A549 (cell line): ENCODE measurements around the gene PRR3. TPM values are rescaled to one million over a fixed set of nuclear protein-coding genes. Genes with fewer than 3 reads are reported as not detected.
"Not testable (repeated sequence)": the region's sequence is repeated elsewhere in the genome, so short reads cannot be mapped to it uniquely, and the experiment has no call there.

Experiments
- ATAC-seq, 2 experiments: fragments of 200-7000 bp in 1 of 2; fragments of >200 bp in 1 of 2; cut with Nextera tagmentation in 1 of 2; cut with Tn5 transposase in 1 of 2; 3 replicates each; pipeline versions ENCODE4 v1.8.0 to v1.9.1; 2018 to 2020; ENCODE audit warnings: mild to moderate bottlenecking in 1 of 2, moderate library complexity in 1 of 2
- CTCF ChIA-PET: fragments of 300-600 bp; sonication (Branson Sonifier 250); formaldehyde crosslinking; extraction: SDS; loops from one replicate; lab custom pipeline; 2021; ENCODE audit warnings: antibody characterized with exemption, inconsistent platforms; lab: Yijun Ruan, JAX
- POLR2A ChIA-PET: fragments of 350-600 bp; formaldehyde crosslinking; extraction: SDS; loops from one replicate; lab custom pipeline; 2021; ENCODE audit warnings: antibody characterized with exemption, inconsistent platforms; lab: Yijun Ruan, JAX
- DNase-seq, 2 experiments: peaks; one replicate each; pipeline versions ENCODE4 v3.0.0 to v3.0.0-alpha.2; 2011 to 2016; ENCODE audit warnings: low read depth in 1 of 2, low spot score in 1 of 2
- FAIRE-seq: peaks from 2 replicates; lab custom pipeline; 2011; peaks lifted over from hg19 to GRCh38; lab: Jason Lieb, UNC
- H3K27ac ChIP-seq, 2 experiments: fragments of >200 bp; sonication (Bioruptor Twin); formaldehyde crosslinking; 3 replicates each; pipeline ENCODE4 v1.5.1; 2016 to 2017
- H3K4me1 ChIP-seq: fragments of >200 bp; sonication (Bioruptor Twin); formaldehyde crosslinking; 3 replicates; pipeline ENCODE4 v1.6.1; 2016
- H3K4me2 ChIP-seq: fragments of >200 bp; sonication (Bioruptor Twin); formaldehyde crosslinking; 3 replicates; pipeline ENCODE4 v1.6.1; 2016
- H3K4me3 ChIP-seq: fragments of >200 bp; sonication (Bioruptor Twin); formaldehyde crosslinking; 3 replicates; pipeline ENCODE4 v1.5.1; 2016
- H3K9me3 ChIP-seq: fragments of >200 bp; sonication (Bioruptor Twin); formaldehyde crosslinking; 3 replicates; pipeline ENCODE4 v1.6.1; 2016
- CBX8 ChIP-seq: fragments of 200-600 bp; sonication (generic); IDR thresholded peaks from 2 replicates; pipeline ENCODE4 v1.6.1; 2016
- CHD4 ChIP-seq: fragments of 200-600 bp; sonication (generic); IDR thresholded peaks from 2 replicates; pipeline ENCODE4 v1.6.1; 2016; ENCODE audit warnings: antibody characterized with exemption, mild to moderate bottlenecking, borderline replicate concordance
- CTCF ChIP-seq: fragments of >200 bp; sonication (Bioruptor Twin); formaldehyde crosslinking; IDR thresholded peaks from 3 replicates; pipeline ENCODE4 v1.5.1; 2016
- E2F6 ChIP-seq: IDR thresholded peaks from 2 replicates; pipeline ENCODE4 v1.6.1; 2012; ENCODE audit warnings: low read depth, borderline replicate concordance
- EHMT2 ChIP-seq: fragments of 200-600 bp; sonication (generic); IDR thresholded peaks from 2 replicates; pipeline ENCODE4 v1.6.1; 2016; ENCODE audit warnings: antibody characterized with exemption, low read depth, mild to moderate bottlenecking, moderate library complexity
- ESRRA ChIP-seq: fragments of 150-350 bp; IDR thresholded peaks from 2 replicates; pipeline ENCODE4 v1.6.1; 2014; ENCODE audit warnings: mild to moderate bottlenecking, low read length, borderline replicate concordance
- HOXA7 ChIP-seq: fragments of 250-450 bp; sonication (Bioruptor Pico); IDR thresholded peaks from 2 replicates; pipeline ENCODE4 v1.5.0; 2020; ENCODE audit warnings: mild to moderate bottlenecking, moderate library complexity
- HOXB5 ChIP-seq: fragments of 250-450 bp; sonication (Bioruptor Pico); IDR thresholded peaks from 2 replicates; pipeline ENCODE4 v1.5.0; 2020; ENCODE audit warnings: mild to moderate bottlenecking, moderate library complexity
- JUNB ChIP-seq: fragments of >200 bp; sonication (Bioruptor Twin); formaldehyde crosslinking; IDR thresholded peaks from 2 replicates; pipeline ENCODE4 v1.6.1; 2016
- MAFK ChIP-seq: fragments of 450-650 bp; IDR thresholded peaks from 2 replicates; pipeline ENCODE4 v1.6.1; 2014; ENCODE audit not compliant: partially characterized antibody
- MAZ ChIP-seq: fragments of 150-350 bp; IDR thresholded peaks from 2 replicates; pipeline ENCODE4 v1.6.1; 2014; ENCODE audit warnings: antibody characterized with exemption, low read depth, low read length, borderline replicate concordance
- POLR2AphosphoS2 ChIP-seq: conservative IDR thresholded peaks from 2 replicates; pipeline ENCODE4 v1.6.1; 2012; ENCODE audit warnings: low read length, improper control_type of control experiment, inconsistent platforms
- RAD21 ChIP-seq, 2 experiments: fragments of >200 bp in 1 of 2; sonication (Bioruptor Twin) in 1 of 2; formaldehyde crosslinking in 1 of 2; IDR thresholded peaks in 1 of 2; conservative IDR thresholded peaks in 1 of 2; 2 replicates in 1 of 2; 3 replicates in 1 of 2; pipeline ENCODE4 v1.6.1; 2012 to 2018; ENCODE audit warnings: inconsistent platforms in 1 of 2
- RCOR1 ChIP-seq: fragments of 150-350 bp; IDR thresholded peaks from 2 replicates; pipeline ENCODE4 v1.6.1; 2014; ENCODE audit warnings: antibody characterized with exemption, low read length, low read depth
- RNF2 ChIP-seq: fragments of 200-600 bp; sonication (generic); IDR thresholded peaks from 2 replicates; pipeline ENCODE4 v1.6.1; 2016; ENCODE audit warnings: low read depth, mild to moderate bottlenecking, antibody characterized with exemption, moderate library complexity, borderline replicate concordance
- SMC3 ChIP-seq: fragments of >200 bp; sonication (Bioruptor Twin); formaldehyde crosslinking; IDR thresholded peaks from 3 replicates; pipeline ENCODE4 v1.6.1; 2018; ENCODE audit warnings: inconsistent platforms
- USF2 ChIP-seq: fragments of 450-650 bp; IDR thresholded peaks from 2 replicates; pipeline ENCODE4 v1.6.1; 2014; ENCODE audit warnings: antibody characterized with exemption
- ZNF302 ChIP-seq: fragments of 250-450 bp; sonication (Bioruptor Pico); IDR thresholded peaks from 2 replicates; pipeline ENCODE4 v1.9.0; 2021; ENCODE audit warnings: inconsistent platforms, mild to moderate bottlenecking, moderate library complexity
- WGBS: methylation state at CpG from one replicate; pipeline ENCODE4 v1.1.6; 2017; ENCODE audit errors: missing lambda C conversion rate; 5-methylcytosine and 5-hydroxymethylcytosine counted together
- polyA plus RNA-seq, 4 experiments: library from polyadenylated mRNA; depleted of rRNA in 3 of 4; stranded (reverse); fragments of >200 nt; fragmentation: RNase III in 1 of 4; extraction: RNeasy Plus Mini Kit Qiagen cat#74134 plus additional on column Dnase treatment in 1 of 4; gene quantifications; 2 replicates in 3 of 4; 3 replicates in 1 of 4; pipeline ENCODE4 v1.2.3, GENCODE V29; 2011 to 2017

The PRR3 gene
- polyA plus RNA-seq, 2 of the 4 experiments (the other 2 are of a cell fraction), result 13.8 to 24.1 TPM

GRCh38 chr6:30592287-30592686, 35.2 kb downstream of the PRR3 start:
- Histone ChIP-seq H3K4me2 (no peak overlapping the region), H3K27ac (no peak overlapping the region), H3K4me1 (peaks cover 9% of the 10 kb centered on the region; the same call in 2 of the 3 replicates), H3K4me3 (no peak overlapping the region), H3K9me3 (no peaks in the 10 kb centered on the region)
- no peak for TF ChIP-seq RCOR1
- TF ChIP-seq E2F6, result no peak
- no peak for TF ChIP-seq CHD4
- TF ChIP-seq EHMT2, result no peak
- no peak for TF ChIP-seq MAFK
- TF ChIP-seq JUNB, result no peak
- no peak for TF ChIP-seq HOXB5
- no peak for TF ChIP-seq USF2
- TF ChIP-seq ZNF302 (CRISPR knock-in tag), result no peak
- TF ChIP-seq ESRRA, result no peak
- TF ChIP-seq CBX8, result no peak
- TF ChIP-seq MAZ, result no peak
- TF ChIP-seq RNF2, result no peak
- no peak for ATAC-seq
- ChIA-PET POLR2A (no interaction called here), CTCF (interaction anchor here (1.6 kb wide), 1 partner anchor 22 kb away, joined by 5 read pairs; the partner anchor contains the start of gene ABCF1)
- WGBS, result 88% methylated on average over 1 of the region's 1 CpG
- FAIRE-seq, result no peak
- DNase-seq, result no peak

GRCh38 chr6:30597315-30598144, 40.4 kb downstream of the PRR3 start:
- not testable (repeated sequence) for FAIRE-seq, H3K27ac ChIP-seq
- POLR2A ChIA-PET, result interaction anchor here (0.8 to 1.7 kb wide), 2 partner anchors 15 to 17 kb away, joined by 3 to 10 read pairs; no protein-coding TSS in a partner anchor
- CTCF ChIA-PET, result interaction anchor here (0.7 to 3.8 kb wide), 17 partner anchors 9 to 144 kb away, joined by 3 to 24 read pairs (median 5); no protein-coding TSS in a partner anchor
- peak; percentile 86 to 88 for ATAC-seq
- TF ChIP-seq SMC3 (peak; percentile 57), HOXA7 (CRISPR knock-in tag) (peak; percentile 57; the same call in 1 of the 2 replicates), POLR2AphosphoS2 (peak; percentile 70; the same call in 1 of the 2 replicates), CTCF (peak; percentile 51), USF2 (0 out of 2 replicates have a peak, but pooled peaks have one; percentile 8), RAD21 (conservative IDR thresholded peaks at IDR 0.05 in 1 of 2, IDR thresholded peaks at IDR 0.05 in 1 of 2) (peak in 1 of 2 experiments; percentile 42; a peak in 3 of 5 replicates)
- TF ChIP-seq, all 56 proteins: peak for 6; not testable (repeated sequence) for 50
- H3K4me1 ChIP-seq, H3K4me2 ChIP-seq, H3K9me3 ChIP-seq, H3K4me3 ChIP-seq: not testable (repeated sequence)
- WGBS, result 77% methylated on average over 14 of the region's 15 CpGs
- DNase-seq, result peak; percentile 59 to 78
